HG02571 (cell line): ENCODE data around the gene CFAP20.
"Not testable (repeated sequence)": the region's sequence is repeated elsewhere in the genome, so short reads cannot be mapped to it uniquely, and the experiment has no call there.

Source experiments
- ATAC-seq: cut with Tn5 transposase; IDR thresholded peaks from one replicate; pipeline ENCODE4 v1.9.1; 2021; ENCODE audit warnings: mild to moderate bottlenecking, moderate library complexity; ENCODE audit not compliant: unreplicated experiment

CFAP20 gene

DNA sequence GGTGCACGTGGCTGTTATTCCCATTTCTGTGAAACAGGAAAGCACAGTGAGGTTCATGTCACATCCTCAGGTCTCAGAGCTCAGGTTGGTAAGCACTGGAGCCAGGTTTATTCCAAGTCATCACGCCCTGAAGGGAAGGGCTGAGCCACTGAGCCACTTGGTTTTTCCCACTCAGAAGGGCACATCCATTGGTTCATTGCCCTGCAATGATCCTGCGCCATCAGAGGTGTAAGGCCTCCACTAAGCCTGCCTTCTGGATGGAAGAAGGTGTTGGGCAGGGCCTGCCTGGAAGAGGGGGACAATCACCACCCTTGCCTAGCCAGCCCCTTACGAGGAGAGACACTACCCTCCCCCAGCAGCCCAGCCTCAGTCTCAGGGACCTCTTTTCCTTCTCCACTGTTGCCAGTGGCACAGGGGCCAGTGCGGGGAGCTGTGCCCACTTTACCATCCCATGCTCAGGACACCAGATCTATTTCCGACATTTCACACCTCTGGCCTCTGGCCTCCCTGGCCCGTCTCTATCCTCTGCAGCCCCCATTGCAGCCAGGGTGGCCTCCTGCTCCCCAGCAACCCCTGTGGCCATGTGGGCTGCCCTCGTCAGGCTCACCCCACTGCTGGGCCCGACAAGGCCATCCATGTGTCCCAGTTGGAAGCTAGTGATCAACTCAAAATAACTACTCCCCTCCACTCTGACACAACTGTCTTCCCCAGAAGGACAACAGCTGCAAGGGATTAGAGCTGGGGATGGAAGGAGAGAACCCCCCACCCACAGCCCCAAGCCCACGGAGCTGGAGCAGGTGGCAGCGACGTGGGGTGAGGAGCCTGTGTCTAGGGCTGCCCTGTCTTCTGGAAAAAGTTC, 29.9 kb downstream of the CFAP20 start:
- ATAC-seq: no peak

DNA sequence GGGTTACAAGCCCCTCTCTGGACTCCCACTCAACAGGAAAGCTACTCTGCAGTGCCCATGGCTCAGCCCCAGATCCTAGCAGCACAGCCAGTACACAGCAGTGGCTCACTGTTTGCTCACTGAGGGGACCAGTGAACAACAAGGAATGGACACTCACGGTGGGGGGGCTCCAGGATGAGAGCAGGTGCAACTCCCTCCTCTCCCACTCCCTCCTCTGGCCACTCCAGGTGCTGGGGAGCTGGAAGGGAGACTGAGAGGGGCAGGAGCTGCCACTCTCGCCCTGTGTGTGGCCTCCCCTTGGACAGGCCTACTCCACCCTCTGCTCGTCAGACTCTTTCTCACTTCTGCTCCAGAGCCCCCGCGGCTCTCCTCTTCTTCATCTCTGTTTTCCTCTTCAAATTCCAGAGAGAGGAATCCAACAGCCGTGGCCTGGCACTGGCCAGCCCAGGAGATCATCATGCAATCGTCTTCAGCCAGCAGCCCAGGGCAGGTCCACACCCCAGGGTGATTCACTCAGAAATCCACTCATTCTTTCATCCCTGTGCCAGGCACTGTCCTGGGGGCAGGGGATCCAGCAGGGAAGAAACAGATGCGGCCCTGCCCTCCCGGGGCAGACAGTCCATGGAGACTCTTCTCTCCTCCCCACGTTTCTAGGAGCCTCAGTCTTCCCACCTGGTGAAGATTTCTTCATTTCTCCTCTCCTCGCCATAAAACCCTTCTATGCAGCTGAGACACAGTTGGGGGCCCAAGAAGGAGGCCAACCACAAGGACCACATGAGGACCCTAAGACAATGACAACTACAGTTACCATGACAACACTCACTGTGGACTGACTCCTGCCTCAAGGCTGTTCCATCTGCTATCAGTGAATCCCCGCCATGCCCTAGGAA, 30.7 kb downstream of the CFAP20 start:
- ATAC-seq: no peak

DNA sequence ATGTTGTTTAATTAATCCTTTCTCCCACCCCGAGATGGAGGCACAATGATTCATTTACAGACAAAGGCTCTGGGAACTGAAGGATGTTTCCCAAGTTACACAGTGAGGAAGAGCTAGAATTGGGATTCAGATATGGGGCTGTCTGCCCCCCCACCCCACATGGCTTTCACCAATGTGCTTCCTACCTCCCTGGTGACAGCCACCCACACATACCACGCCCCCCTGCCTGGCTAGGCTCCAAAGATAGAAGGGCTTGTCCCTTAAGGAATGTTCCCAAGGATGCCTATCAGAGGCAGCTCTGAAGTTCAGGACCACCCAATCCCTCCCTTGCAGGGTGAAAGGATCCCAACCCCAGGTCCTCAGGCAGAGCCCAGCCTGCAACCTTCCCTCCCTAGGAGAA, 32.9 kb downstream of the CFAP20 start:
- no peak for ATAC-seq

DNA sequence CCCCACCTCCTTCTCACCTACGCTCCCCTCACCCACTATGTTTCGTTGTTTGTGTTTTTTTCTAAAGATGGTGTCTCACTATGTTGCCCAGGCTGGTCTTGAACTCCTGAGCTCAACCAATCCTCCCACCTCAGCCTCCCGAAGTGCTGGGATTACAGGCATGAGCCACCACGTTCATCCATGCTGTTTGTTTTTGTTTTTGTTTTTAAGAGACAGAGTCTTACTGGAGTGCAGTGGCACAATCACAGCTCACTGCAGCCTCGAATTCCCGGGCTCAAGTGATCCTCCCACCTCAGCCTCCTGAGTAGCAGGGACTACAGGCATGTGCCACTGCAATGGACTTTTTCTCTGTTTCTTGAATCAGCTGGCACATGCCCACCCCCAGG, 33.6 kb downstream of the CFAP20 start:
- not testable (repeated sequence) for ATAC-seq

DNA sequence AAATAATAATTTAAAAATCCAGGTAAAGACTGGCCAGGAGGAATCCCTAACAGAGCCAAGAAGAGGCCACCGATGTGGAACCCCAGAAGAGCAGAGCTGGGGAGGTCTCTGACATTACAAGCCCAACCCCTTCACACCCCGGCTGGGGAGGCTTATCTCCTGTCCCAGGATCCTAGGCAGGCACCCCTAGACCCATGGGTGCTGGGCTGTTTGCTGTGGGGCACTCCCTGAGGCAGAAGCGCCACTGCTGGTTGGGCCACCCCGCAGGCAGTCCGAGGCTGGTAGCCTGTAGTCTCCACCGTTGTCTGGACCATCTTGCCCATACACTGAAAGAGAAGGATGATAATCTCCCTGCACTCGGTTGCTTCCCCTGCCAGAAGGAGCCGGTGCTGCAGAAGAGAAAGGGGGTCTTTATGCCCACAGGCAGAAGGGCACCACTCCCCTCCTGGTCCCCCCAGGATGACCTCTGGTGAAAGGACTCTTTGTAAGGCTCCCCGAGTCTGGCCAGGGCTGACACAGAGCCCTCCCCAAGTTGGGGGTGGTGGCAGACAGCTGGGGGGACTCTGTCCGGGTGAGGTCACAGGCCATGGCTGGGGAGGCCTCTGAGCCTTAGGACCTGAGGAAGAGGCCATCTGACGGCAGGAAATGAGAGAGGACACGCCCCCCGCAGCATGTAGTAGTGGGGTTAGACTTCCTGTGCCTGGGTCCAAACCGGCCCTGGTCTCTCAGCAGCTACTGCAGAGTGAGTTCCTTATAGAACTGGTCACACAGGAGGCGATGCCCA, 34.2 kb downstream of the CFAP20 start:
- no peak for ATAC-seq

DNA sequence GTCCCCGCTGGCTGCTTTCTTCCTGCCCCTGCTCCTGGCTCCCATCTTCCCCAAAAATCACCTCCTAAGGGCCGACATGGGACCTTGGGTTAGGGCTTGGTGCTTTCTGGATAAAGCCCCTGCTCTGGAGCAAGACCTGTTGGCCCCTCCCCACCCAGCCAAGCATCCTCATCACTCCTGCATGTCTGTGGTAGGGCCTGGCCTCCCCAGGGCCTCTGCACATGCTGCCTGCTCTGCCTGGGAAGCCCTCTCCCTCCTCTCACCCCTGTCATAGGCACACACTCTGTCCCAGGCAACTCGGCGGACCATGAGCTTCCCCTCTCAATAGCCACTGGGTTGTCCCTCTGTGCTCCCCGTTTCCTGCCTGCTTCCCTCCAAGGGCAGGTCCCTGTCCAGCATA, 35.2 kb downstream of the CFAP20 start:
- ATAC-seq: no peak

DNA sequence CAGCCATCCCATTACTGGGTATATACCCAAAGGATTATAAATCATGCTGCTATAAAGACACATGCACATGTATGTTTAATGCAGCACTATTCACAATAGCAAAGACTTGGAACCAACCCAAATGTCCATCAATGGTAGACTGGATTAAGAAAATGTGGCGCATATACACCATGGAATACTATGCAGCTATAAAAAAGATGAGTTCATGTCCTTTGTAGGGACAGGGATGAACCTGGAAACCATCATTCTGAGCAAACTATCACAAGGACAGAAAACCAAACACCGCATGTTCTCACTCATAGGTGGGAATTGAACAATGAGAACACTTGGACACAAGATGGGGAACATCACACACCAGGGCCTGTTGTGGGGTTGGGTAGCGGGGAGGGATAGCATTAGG, 38.8 kb downstream of the CFAP20 start:
- not testable (repeated sequence) for ATAC-seq

DNA sequence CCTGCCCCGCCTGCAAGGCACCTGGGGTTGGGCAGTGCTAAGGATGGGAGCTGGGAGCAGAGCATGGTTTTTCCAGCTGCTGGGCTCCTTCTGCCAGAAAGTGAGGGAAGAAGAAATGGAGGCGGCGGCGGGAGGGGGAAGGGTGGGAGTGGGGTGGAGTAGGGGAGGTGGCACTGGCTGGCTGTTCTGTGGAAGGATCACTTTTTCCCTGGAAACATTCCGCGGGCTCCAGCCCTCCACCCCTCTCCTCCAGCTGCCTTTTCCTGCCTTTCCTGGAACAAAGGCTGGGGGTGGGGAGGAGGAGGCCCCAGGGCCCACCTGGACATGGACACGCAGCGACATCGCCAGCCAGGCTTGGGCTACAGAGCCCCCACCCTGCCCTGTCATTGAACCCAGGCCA, 41.1 kb downstream of the CFAP20 start:
- ATAC-seq: no peak

DNA sequence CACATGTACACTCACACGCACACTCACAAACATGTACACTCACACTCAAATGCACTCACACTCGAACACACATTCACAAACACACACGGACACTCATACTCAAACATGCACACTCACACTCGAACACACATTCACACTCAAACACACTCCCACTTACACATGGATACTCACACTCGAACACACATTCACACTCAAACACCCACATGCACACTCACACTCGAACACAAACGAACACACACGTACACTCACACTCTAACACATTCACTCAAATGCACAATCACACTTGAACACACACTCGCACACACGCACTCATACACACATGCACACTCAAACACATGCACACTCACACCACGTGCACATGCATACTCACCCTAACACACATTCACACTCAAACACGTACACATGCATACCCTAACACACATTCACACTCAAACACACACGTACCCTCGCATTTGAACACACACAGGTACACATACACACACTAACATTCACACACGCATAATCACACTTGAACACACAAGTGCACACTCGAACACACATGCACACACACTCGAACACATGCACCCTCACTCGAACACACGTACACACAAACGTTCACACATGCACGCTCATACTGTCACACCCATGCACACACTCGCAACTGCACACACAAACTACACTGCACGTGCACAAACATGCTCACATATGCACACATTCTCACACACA, 41.8 kb downstream of the CFAP20 start:
- ATAC-seq: no peak

DNA sequence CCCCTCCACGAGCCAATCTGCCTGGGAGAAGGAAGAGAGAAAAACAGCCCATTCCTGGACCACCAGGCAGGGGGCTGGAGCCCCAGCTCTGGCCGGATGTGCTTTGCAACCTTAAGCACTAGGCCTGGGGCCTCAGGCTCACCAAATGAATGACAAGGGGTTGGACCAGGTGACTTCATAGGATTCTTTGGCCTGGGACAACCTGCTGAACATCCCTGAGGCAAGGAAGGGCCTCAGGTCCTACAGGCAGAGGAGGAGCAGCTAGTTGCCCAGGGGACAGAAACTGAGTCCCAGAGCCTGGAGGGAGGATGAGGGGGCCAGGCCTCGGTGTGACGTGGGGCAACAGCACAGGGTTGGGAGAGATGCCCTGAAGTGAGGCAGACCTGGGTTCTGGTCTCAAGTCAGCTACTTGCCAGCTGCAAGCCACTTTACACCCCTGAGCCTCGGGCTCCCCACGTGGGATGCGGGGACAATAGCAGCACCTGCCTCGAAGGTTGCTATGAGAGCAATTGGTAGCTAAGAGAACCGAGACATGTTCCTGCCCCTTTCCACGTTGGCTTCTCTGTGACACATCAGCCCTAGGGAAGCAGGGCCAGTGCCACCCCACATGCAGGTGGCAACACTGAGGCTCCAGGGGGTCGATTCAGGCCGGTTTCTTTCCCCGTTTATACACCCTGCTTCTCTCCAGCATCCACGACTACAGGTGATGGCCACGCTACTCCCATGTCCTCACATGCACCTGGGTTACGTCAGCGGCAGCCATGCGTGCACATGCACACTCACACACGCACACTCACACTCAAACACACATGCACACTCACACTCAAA, 42.6 kb downstream of the CFAP20 start:
- ATAC-seq: no peak

DNA sequence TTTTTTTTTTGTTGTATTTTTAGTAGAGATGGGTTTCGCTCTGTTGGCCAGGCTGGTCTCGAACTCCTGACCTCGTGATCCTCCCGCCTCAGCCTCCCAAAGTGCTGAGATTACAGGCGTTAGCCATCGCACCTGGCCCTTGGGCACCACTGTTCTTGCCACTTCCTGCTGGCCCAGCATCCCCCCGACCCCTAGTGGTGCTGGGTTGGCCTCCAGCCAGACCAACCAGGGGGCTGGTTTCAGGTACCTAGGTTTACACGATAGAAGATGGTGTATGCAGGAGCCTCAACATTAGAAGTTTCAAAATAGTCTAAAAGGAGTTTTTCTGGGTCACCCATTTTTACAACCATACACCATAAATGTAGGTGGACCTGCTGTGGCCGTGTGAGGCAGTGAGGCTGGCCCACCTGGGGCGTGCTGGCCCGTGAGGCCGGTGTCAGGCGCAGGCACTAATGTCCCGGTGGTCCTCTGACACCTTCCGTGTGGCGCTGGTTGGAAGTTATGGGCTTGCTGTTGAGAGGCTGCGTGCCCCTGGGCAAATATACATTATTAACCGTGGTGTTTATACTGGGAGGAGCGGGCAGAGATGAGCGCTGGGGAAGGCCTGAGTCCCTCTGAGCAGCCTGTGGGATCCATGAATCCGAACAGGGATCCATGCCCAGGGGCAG, 43.5 kb downstream of the CFAP20 start:
- no peak for ATAC-seq

DNA sequence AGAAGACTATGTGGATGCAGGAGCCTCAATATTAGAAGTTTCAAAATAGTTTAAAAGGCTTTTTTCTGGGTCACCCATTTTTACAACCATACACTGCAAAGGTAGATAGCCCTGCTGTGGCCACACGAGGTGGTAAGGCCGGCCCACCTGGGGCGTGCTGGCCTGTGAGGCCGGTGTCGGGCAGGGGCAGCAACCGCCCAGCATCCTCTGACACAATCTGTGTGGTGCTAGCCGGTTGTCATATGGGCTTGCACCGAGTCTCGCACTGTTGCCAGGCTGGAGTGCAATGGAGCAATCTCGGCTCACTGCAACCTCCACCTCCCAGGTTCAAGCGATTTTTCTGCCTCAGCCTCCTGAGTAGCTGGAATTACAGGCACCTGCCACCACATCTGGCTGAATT, 44.0 kb downstream of the CFAP20 start:
- ATAC-seq: no peak

DNA sequence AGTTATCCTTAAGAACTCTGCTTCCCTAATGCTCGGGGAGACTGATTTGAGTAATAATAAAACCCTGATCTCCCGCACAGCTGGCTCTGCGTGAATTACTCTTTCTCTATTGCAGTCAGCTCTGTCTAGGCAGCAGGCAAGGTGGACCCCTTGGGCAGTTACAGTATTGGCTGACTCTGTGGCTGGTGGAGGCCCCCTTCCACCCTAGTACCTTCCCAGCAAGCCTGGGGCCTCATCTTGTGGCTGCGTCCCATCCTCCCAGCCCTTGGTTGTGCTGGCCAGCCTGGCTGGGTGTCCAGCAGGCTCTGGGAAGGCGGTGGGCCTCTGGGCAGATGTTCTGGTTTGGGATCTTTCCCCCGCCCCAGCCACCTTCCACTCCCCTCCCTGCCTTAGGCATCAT, 44.5 kb downstream of the CFAP20 start:
- ATAC-seq: no peak

DNA sequence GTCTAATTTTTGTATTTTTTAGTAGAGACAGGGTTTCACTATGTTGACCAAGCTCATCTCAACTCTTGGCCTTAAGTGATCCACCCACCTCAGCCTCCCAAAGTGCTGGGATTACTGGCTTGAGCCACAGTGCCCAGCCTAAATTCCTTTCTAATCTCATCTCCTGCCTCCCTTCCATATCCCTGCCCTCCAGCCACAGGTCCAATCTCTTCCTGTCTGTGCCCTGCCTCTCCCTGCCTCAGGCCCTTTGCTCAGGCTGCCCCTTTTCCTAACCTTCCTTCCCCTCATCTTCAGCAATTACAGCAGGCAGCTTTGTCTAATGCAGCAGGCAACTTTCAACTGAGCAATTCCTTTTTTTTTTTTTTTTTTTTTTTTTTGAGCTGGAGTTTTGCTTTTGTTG, 46.8 kb downstream of the CFAP20 start:
- ATAC-seq: no peak

DNA sequence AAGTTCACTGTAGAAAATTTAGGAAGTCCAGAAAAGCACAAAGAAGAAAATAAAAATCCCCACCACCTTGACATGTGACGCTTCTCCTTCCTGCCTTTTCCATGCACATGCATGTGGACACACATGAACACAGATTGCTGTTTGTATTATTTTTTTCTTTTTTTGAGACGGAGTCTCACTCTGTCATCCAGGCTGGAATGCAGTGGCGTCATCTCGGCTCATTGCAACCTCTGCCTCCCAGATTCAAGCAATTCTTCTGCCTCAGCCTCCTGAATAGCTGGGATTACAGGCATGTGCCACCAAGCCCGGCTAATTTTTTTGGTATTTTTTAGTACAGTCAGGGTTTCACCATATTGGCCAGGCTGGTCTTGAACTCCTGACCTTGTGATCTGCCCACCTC, 48.5 kb downstream of the CFAP20 start:
- ATAC-seq: not testable (repeated sequence)

DNA sequence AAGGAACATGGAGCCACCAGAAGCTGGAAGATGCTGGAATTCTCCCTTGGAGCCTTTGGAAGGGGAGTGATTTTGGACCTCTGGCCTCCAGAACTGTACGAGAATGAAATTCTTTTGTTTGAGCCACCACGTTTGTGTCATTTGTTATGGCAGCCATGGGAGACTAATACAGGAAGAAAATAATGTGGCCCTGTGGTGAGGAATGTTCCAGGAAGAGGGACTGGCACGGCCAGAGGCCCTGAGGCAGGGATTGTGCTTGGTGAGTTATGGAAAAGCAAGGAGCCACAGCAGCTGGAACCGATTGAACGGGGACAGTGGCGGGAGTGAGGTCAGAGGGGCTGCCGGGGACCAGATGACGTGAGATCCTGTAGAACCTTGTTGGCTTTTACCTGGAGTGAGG, 51.4 kb downstream of the CFAP20 start:
- ATAC-seq: no peak

DNA sequence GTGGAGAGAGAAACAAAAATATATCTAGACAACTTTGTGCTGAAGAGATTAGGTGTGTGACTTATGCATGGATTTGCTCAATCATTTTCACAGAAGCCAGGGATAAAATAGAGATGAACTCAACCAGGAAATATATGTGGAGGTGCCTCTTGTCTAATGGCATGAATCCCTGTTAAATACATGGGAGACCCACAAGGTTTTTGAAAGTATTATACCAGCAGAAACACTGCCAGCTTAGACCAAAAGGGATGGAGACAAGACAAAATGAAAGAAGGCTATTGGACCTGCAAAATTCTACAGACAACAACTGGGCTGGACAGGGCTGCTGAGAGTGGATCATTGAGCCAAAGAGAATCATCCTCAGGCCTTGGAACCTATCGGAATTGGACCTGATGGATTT, 52.7 kb downstream of the CFAP20 start:
- no peak for ATAC-seq

DNA sequence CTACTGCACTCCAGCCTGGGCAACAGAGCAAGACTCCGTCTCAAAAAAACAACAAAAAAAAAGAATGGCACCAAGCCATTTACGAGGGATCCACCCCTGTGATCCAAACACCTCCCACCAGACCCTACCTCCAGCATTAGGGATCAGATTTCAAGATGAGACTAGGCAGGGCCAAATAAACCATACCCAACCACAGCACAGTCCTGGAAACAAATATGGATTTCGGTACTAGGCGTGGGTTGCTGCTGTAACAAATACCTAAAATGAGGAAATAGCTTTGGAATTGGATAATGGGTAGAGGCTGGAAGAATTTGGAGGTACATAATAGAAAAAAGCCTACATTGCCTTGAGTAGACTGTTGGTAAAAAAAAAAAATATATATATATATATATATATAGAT, 54.5 kb downstream of the CFAP20 start:
- no peak for ATAC-seq

DNA sequence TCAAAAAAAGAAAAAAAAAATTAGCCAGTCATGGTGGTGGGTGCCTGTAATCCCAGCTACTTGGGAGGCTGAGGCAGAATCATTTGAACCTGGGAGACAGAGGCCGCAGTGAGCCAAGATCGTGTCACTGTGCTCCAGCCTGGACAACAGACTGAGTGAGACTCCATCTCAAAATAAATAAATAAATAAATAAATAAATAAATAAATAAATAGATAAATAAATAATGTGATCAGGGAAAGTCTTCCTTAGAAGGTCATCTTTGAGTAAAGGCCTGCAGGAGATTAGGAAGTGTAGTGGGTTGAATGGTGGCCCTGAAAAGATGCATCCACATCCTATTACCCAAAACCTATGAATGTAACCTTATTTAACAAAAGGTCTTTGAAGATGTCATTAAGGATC, 56.1 kb downstream of the CFAP20 start:
- ATAC-seq: not testable (repeated sequence)
